Peyer's patch (tissue), 4 donors: ENCODE data around the gene LYPD8.

Experiments
- CTCF ChIP-seq, 6 experiments: fragments of 450-650 bp in 4 of 6; fragments of 200-600 bp in 2 of 6; sonication (generic) in 1 of 6; IDR thresholded peaks; one replicate each; pipeline ENCODE4 v1.5.1; 2017 to 2019; ENCODE audit warnings: antibody characterized with exemption in 6 of 6, mild to moderate bottlenecking in 3 of 6, moderate library complexity in 1 of 6
- POLR2A ChIP-seq, 2 donors: fragments of 450-650 bp; IDR thresholded peaks; one replicate each; pipeline ENCODE4 v1.5.1; 2017; ENCODE audit warnings: antibody characterized with exemption in 2 of 2, mild to moderate bottlenecking in 2 of 2, moderate library complexity in 2 of 2

- TF ChIP-seq CTCF (IDR thresholded peaks at IDR 0.05) (no peak), POLR2A (IDR thresholded peaks at IDR 0.05) (no peak)
Observed at GRCh38 chr1:248751142-248751541, 4.4 kb downstream of the LYPD8 start.
